HEK293T (cell line): ENCODE data around the gene ALK.

Experiments
- CTCF ChIA-PET: fragments of 350-600 bp; formaldehyde crosslinking; extraction: SDS; loops from one replicate; lab custom pipeline; 2021; ENCODE audit warnings: antibody characterized with exemption, inconsistent platforms; lab: Yijun Ruan, JAX
- POLR2A ChIA-PET: fragments of 350-600 bp; formaldehyde crosslinking; extraction: SDS; loops from one replicate; lab custom pipeline; 2020; ENCODE audit warnings: antibody characterized with exemption, inconsistent platforms; lab: Yijun Ruan, JAX
- DNase-seq: peaks from one replicate; pipeline ENCODE4 v3.0.0; 2012; ENCODE audit warnings: mixed read lengths; ENCODE audit errors: extremely low spot score
- ARNT ChIP-seq: fragments of 450-650 bp; IDR thresholded peaks from 2 replicates; pipeline ENCODE4 v1.6.1; 2017; ENCODE audit warnings: mild to moderate bottlenecking
- BHLHE40 ChIP-seq: fragments of 450-650 bp; IDR thresholded peaks from 2 replicates; pipeline ENCODE4 v1.6.1; 2016; ENCODE audit warnings: mild to moderate bottlenecking, moderate library complexity, borderline replicate concordance
- CTBP1 ChIP-seq: fragments of 450-650 bp; IDR thresholded peaks from 2 replicates; pipeline ENCODE4 v1.6.1; 2016; ENCODE audit warnings: borderline replicate concordance
- ELF4 ChIP-seq: fragments of 450-650 bp; IDR thresholded peaks from 2 replicates; pipeline ENCODE4 v1.6.1; 2017; ENCODE audit warnings: antibody characterized with exemption
- FOXA1 ChIP-seq: fragments of 450-650 bp; IDR thresholded peaks from 2 replicates; pipeline ENCODE4 v1.6.1; 2016; ENCODE audit warnings: mild to moderate bottlenecking
- FOXK2 ChIP-seq: fragments of 450-650 bp; IDR thresholded peaks from 2 replicates; pipeline ENCODE4 v1.6.1; 2016; ENCODE audit warnings: mild to moderate bottlenecking
- FOXM1 ChIP-seq: fragments of 450-650 bp; IDR thresholded peaks from 2 replicates; pipeline ENCODE4 v1.6.1; 2017; ENCODE audit warnings: mild to moderate bottlenecking, borderline replicate concordance
- HDGF ChIP-seq: fragments of 450-650 bp; IDR thresholded peaks from 2 replicates; pipeline ENCODE4 v1.6.1; 2017; ENCODE audit warnings: antibody characterized with exemption, borderline replicate concordance
- L3MBTL2 ChIP-seq: fragments of 450-650 bp; conservative IDR thresholded peaks from 2 replicates; pipeline ENCODE4 v1.6.1; 2016; ENCODE audit warnings: mild to moderate bottlenecking
- LEF1 ChIP-seq: fragments of 450-650 bp; IDR thresholded peaks from 2 replicates; pipeline ENCODE4 v1.6.1; 2017; ENCODE audit warnings: mild to moderate bottlenecking, borderline replicate concordance
- NFRKB ChIP-seq: fragments of 450-650 bp; IDR thresholded peaks from 2 replicates; pipeline ENCODE4 v1.6.1; 2016; ENCODE audit warnings: mild to moderate bottlenecking, moderate library complexity
- PKNOX1 ChIP-seq: fragments of 450-650 bp; IDR thresholded peaks from 2 replicates; pipeline ENCODE4 v1.6.1; 2016
- SP1 ChIP-seq: fragments of 450-650 bp; IDR thresholded peaks from 2 replicates; pipeline ENCODE4 v1.6.1; 2017
- SUZ12 ChIP-seq: fragments of 450-650 bp; IDR thresholded peaks from 2 replicates; pipeline ENCODE4 v1.6.1; 2016; ENCODE audit warnings: mild to moderate bottlenecking
- TARDBP ChIP-seq: fragments of 450-650 bp; IDR thresholded peaks from 2 replicates; pipeline ENCODE4 v1.6.1; 2016
- ZNF384 ChIP-seq: fragments of 450-650 bp; IDR thresholded peaks from 2 replicates; pipeline ENCODE4 v1.6.1; 2016

The ALK gene

GRCh38 chr2:29715655-29716054 is 205.7 kb downstream of the ALK start:
- TF ChIP-seq FOXA1 (no peak), FOXM1 (no peak), CTBP1 (no peak), SP1 (no peak), FOXK2 (no peak)
- DNase-seq = no peak
- POLR2A ChIA-PET = no interaction called here
- CTCF ChIA-PET = no interaction called here

- TF ChIP-seq ZNF384 = no peak
- TF ChIP-seq HDGF = no peak
- TF ChIP-seq SUZ12 = no peak
- TF ChIP-seq NFRKB = no peak
- no peak for TF ChIP-seq TARDBP
- no peak for TF ChIP-seq LEF1
- no peak for DNase-seq
- POLR2A ChIA-PET = no interaction called here
- CTCF ChIA-PET = no interaction called here
Observed at GRCh38 chr2:29714333-29714732, 207.1 kb downstream of the ALK start.

GRCh38 chr2:29706171-29706720 is 215.1 kb downstream of the ALK start:
- CTCF ChIA-PET = no interaction called here
- TF ChIP-seq FOXK2 (no peak), TARDBP (no peak), ELF4 (no peak), LEF1 (no peak), ARNT (no peak), NFRKB (no peak), SUZ12 (no peak), SP1 (no peak), FOXM1 (no peak)
- POLR2A ChIA-PET = no interaction called here
- no peak for DNase-seq

- ChIA-PET CTCF (interaction anchor here (0.6 to 0.7 kb wide), 2 partner anchors 90 to 346 kb away, joined by 3 read pairs; no protein-coding TSS in a partner anchor), POLR2A (no interaction called here)
- no peak for TF ChIP-seq ELF4
- TF ChIP-seq HDGF = no peak
- TF ChIP-seq NFRKB = no peak
- TF ChIP-seq SUZ12 = no peak
- no peak for TF ChIP-seq ZNF384
- no peak for TF ChIP-seq SP1
- no peak for TF ChIP-seq FOXK2
- TF ChIP-seq ARNT = no peak
- no peak for TF ChIP-seq LEF1
- no peak for TF ChIP-seq L3MBTL2
- TF ChIP-seq PKNOX1 = no peak
- TF ChIP-seq BHLHE40 = no peak
- no peak for TF ChIP-seq FOXA1
- no peak for TF ChIP-seq TARDBP
- TF ChIP-seq CTBP1 = no peak
- TF ChIP-seq FOXM1 = no peak
- no peak for DNase-seq
Observed at GRCh38 chr2:29705616-29706015, 215.8 kb downstream of the ALK start.

- POLR2A ChIA-PET = no interaction called here
- no peak for DNase-seq
- CTCF ChIA-PET = no interaction called here
- TF ChIP-seq PKNOX1 (no peak), SP1 (no peak), FOXM1 (no peak), TARDBP (no peak), FOXK2 (no peak), ARNT (no peak), ELF4 (no peak), LEF1 (no peak), CTBP1 (no peak)
Observed at GRCh38 chr2:29703336-29703735, 218.1 kb downstream of the ALK start.

- ChIA-PET CTCF (no interaction called here), POLR2A (no interaction called here)
- TF ChIP-seq SUZ12 = no peak
- no peak for TF ChIP-seq ZNF384
- no peak for TF ChIP-seq L3MBTL2
- TF ChIP-seq FOXM1 = no peak
- no peak for TF ChIP-seq TARDBP
- TF ChIP-seq FOXA1 = no peak
- no peak for TF ChIP-seq PKNOX1
- no peak for TF ChIP-seq CTBP1
- no peak for TF ChIP-seq NFRKB
- TF ChIP-seq FOXK2 = no peak
- no peak for TF ChIP-seq HDGF
- TF ChIP-seq ELF4 = no peak
- no peak for TF ChIP-seq LEF1
- no peak for TF ChIP-seq SP1
- TF ChIP-seq BHLHE40 = no peak
- TF ChIP-seq ARNT = no peak
- DNase-seq = no peak
Observed at GRCh38 chr2:29702276-29702675, 219.1 kb downstream of the ALK start.

GRCh38 chr2:29700560-29700959 is 220.8 kb downstream of the ALK start:
- ChIA-PET CTCF (no interaction called here), POLR2A (no interaction called here)
- DNase-seq = no peak
- TF ChIP-seq PKNOX1 (no peak), CTBP1 (no peak), FOXK2 (no peak), LEF1 (no peak), L3MBTL2 (no peak), ARNT (no peak), HDGF (no peak), BHLHE40 (no peak), SUZ12 (no peak), FOXM1 (no peak), ELF4 (no peak), SP1 (no peak), ZNF384 (no peak), NFRKB (no peak)
